ENCODE measurements around the gene MEMO1.

- TF ChIP-seq, protein P1, sequence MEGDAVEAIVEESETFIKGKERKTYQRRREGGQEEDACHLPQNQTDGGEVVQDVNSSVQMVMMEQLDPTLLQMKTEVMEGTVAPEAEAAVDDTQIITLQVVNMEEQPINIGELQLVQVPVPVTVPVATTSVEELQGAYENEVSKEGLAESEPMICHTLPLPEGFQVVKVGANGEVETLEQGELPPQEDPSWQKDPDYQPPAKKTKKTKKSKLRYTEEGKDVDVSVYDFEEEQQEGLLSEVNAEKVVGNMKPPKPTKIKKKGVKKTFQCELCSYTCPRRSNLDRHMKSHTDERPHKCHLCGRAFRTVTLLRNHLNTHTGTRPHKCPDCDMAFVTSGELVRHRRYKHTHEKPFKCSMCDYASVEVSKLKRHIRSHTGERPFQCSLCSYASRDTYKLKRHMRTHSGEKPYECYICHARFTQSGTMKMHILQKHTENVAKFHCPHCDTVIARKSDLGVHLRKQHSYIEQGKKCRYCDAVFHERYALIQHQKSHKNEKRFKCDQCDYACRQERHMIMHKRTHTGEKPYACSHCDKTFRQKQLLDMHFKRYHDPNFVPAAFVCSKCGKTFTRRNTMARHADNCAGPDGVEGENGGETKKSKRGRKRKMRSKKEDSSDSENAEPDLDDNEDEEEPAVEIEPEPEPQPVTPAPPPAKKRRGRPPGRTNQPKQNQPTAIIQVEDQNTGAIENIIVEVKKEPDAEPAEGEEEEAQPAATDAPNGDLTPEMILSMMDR (conservative IDR thresholded peaks at IDR 0.05; ENCODE audit: low read depth, low read length) = no peak
- no peak for TF ChIP-seq EZH2 (IDR thresholded peaks at IDR 0.05; ENCODE audit: borderline replicate concordance, low read depth, low read length, poor library complexity, severe bottlenecking)
These were observed 11.4 kb downstream of the MEMO1 start for GRCh38 chr2:31999438-31999837.
